Epidermal melanocyte (primary cell): ENCODE data around the gene RBM28.
A peak's percentile ranks its signal among the peaks of the same experiment; 100 is the strongest.
"Not testable (repeated sequence)": the region's sequence is repeated elsewhere in the genome, so short reads cannot be mapped to it uniquely, and the experiment has no call there.

Experiments used
- DNase-seq: peaks from one replicate; pipeline ENCODE4 v3.0.0; 2011; ENCODE audit warnings: low spot score; ENCODE audit not compliant: insufficient read length

RBM28 gene

DNA sequence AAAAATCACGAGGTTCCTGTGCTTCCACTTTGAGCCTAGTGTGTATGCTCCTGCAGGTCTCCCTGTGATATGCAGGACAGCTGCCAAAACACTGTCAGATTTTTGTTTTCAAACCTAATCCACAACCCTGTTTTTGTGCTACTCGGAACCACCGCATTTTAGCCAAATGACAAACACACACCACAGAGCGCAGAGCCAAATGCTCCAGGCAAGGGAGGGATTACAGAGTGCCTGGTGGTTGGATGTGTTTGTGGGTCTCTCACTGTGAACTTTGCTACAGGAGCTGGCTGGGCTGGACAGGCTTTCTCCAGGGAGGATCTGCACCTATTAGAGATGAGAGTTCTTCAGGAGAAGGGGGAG lies 5.7 kb upstream of the RBM28 start:
- no peak for DNase-seq

- peak; percentile 81 for DNase-seq
These were observed 4.0 kb upstream of the RBM28 start for GRCh38 chr7:128347647-128348097.

DNA sequence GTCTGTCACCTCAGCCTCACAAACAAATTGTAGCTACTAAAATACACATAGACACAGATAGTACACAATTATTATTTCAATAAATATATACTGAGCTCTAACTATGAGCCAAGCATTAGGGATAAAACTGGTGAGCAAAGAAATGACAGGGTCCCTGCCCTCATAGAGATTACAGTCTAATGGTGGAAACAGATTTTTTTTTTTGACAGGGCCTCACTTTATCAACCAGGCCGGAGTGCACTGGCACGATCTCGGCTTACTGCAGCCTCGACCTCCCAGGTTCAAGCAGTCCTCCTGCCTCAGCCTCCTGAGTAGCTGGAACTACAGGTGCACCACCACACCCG lies 695 bp upstream of the RBM28 start:
- DNase-seq = no peak

- no peak for DNase-seq
These were observed 2.0 kb downstream of the RBM28 start for GRCh38 chr7:128341733-128342132.

GRCh38 chr7:128335730-128336129 lies 8.0 kb downstream of the RBM28 start:
- no peak for DNase-seq

- DNase-seq = no peak
These were observed 19.4 kb downstream of the RBM28 start for GRCh38 chr7:128324368-128324680.

- DNase-seq = no peak
These were observed 20.0 kb downstream of the RBM28 start for GRCh38 chr7:128323459-128324367.

DNA sequence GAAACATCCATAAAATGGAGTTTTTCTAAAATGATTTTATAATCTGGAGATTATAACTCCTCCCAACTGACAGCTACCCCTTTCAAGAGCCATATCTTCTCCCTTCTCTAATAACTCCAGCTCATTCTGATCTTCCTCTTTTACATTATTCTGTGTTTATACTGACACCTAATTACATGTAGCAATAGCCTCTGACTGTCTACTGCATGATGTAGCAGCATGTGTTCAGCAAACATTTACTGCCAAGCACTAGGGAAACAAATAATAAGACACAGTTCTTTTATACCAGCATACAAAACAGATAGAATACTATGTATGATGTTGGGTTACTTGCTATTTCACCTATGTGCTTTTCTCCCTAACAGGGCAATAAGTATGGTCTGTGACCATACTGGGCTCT lies 20.7 kb downstream of the RBM28 start:
- no peak for DNase-seq

DNA sequence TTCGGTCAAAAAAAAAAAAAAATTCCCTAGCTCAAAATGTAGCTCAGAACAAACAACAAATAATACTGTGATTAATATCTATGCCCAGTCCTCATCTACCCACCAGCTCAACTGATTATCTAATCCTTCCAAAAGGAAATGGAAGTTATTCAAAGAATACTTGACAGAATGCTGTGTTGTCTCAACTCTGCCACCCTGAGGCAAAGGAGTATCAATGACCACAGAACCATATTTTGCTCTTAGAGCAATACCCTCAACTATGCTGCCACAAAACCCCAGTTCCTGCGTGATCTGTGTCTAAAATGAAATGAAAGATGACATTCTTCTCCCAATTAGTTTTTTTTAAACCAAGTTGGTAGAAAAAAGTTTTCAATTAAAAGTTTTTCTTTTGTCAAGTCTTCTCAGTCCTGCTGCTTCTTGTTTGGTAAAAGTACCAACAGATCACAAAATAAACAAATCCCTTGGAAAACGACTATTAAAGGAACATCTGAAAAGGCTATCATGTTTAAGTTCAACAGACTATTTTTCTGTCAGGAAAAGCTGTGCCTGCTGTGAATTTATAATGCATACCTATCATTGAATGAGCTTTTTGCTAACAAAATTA lies 21.6 kb downstream of the RBM28 start:
- DNase-seq = peak; percentile 62

GRCh38 chr7:128321044-128321422 lies 22.7 kb downstream of the RBM28 start:
- no peak for DNase-seq

DNA sequence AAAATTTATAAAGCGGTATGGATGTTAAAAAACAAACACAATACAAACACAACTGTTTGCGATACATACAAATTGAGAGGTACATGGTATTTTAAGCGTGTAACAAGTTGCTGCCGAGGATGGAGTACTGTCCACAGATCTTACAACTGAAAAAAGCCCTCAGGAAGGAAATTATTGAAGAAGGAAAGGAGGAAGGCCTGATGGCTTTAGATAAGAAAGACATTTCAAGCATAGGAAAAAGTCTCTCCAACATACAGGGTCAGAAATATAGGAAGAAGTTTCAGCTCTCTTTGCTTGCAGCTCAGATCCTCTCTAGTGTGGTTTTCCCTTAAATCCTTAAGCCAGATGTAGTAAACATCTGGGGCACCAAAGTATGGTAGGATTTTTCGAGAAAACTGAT lies 25.0 kb downstream of the RBM28 start:
- no peak for DNase-seq

GRCh38 chr7:128311013-128311412 lies 32.7 kb downstream of the RBM28 start:
- no peak for DNase-seq

GRCh38 chr7:128310499-128310898 lies 33.2 kb downstream of the RBM28 start:
- no peak for DNase-seq

GRCh38 chr7:128309976-128310375 lies 33.7 kb downstream of the RBM28 start:
- no peak for DNase-seq

- no peak for DNase-seq
These were observed 34.6 kb downstream of the RBM28 start for GRCh38 chr7:128309124-128309523.

DNA sequence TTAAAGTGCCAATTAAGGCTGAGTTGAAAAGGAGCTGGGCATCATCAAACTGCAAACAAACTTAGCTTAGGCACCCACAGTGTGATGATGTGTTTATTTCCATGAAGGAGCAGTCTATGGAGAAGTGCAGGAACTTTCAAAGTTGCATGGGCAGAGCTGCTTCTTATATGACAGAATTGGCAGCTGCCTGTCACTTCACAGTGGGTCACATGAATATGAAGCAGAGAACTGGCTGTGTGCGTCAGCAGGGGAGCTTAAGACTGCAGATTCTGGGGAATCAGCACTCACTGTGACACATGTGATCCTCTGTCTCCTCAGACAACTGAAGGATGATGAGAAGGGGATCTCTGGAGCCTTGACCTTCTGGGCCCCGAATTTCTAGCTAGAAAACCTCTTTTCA lies 36.6 kb downstream of the RBM28 start:
- no peak for DNase-seq

- DNase-seq = no peak
These were observed 39.5 kb downstream of the RBM28 start for GRCh38 chr7:128304212-128304611.

- DNase-seq = no peak
These were observed 40.1 kb downstream of the RBM28 start for GRCh38 chr7:128303643-128304042.

GRCh38 chr7:128303133-128303532 lies 40.6 kb downstream of the RBM28 start:
- no peak for DNase-seq

DNA sequence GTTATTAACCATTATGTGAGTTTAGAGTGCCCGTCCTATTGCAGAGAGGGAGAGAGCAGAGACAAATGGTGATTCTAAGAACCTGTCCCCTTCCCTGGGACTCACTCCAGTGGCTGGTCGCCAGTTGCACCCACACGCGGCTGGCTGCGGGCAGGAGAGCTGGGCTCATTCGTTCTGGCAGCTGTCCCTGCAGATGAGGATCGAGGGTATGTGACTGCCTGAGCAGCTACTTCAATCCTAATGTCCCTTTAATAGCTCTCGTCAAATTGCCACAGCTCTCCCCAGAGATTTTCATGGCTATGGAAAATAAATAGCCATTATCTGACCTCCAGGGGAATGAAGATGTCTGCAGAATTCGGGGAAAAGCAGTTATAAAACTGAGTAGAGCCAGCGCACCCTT lies 41.6 kb downstream of the RBM28 start:
- DNase-seq = no peak

GRCh38 chr7:128299109-128299607 lies 44.5 kb downstream of the RBM28 start:
- DNase-seq = no peak

DNA sequence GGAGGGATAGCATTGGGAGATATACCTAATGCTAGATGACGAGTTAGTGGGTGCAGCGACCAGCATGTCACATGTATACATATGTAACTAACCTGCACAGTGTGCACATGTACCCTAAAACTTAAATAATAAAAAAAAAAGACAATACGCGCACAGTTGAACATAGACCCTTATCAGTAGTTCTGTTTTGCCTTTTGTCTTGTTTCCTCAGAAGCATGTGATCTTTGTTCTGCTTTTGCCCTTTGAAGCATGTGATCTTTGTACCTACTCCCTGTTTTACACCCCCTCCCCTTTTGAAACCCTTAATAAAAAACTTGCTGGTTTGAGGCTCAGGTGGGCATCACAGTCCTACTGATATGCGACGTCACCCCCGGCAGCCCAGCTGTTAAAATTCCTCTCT lies 45.7 kb downstream of the RBM28 start:
- not testable (repeated sequence) for DNase-seq

DNA sequence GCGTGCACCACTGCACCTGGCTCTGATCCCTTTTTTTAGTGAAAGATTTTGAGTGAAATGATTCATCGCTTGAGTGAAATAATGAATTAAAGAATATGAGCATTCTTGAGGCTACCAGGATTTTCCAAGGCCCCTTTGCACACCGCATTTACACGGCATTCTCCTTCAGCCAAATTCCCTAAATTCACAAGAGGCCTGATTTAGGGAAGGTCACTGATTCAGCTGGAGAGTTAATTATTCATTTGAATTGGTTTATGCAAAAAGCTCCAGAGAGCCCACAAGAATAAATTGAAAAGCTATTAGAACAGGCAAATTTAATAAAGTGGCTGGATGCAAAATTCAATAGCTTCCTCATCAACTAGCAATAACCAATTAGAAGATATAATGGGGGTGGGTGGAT lies 56.2 kb downstream of the RBM28 start:
- no peak for DNase-seq
